Sigmoid colon (tissue), 7 donors: ENCODE data around the gene LDLRAD4. TPM values are rescaled to one million over a fixed set of nuclear protein-coding genes. Genes with fewer than 3 reads are reported as not detected.

Experiments
- DNase-seq: peaks from one replicate; pipeline ENCODE4 v3.0.0-alpha.2; 2019
- H3K27ac ChIP-seq, 4 donors: fragments of 200-600 bp; sonication (generic); one replicate each; pipeline ENCODE4 v1.5.1; 2016 to 2019; ENCODE audit warnings: mild to moderate bottlenecking in 1 of 4
- H3K27me3 ChIP-seq, 3 donors: fragments of 200-600 bp; sonication (generic); one replicate each; pipeline ENCODE4 v1.5.1; 2019; ENCODE audit warnings: mild to moderate bottlenecking in 1 of 3
- H3K36me3 ChIP-seq, 4 donors: fragments of 200-600 bp; sonication (generic); one replicate each; pipeline ENCODE4 v1.5.1; 2016 to 2019
- H3K4me1 ChIP-seq, 4 donors: fragments of 200-600 bp; sonication (generic); one replicate each; pipeline ENCODE4 v1.5.1; 2017 to 2019
- H3K4me3 ChIP-seq, 4 donors: fragments of 200-600 bp; sonication (generic); one replicate each; pipeline ENCODE4 v1.5.1; 2017 to 2019; ENCODE audit warnings: mild to moderate bottlenecking in 2 of 4, moderate library complexity in 1 of 4
- H3K9me3 ChIP-seq, 4 donors: fragments of 200-600 bp in 3 of 4; sonication (generic) in 3 of 4; one replicate each; pipeline versions ENCODE4 v1.5.1 to v1.6.1; 2013 to 2019
- CTCF ChIP-seq, 4 experiments: fragments of 450-650 bp in 3 of 4; fragments of 200-600 bp in 1 of 4; IDR thresholded peaks; one replicate each; pipeline ENCODE4 v1.5.1; 2016 to 2019; ENCODE audit warnings: antibody characterized with exemption in 4 of 4, mild to moderate bottlenecking in 3 of 4, moderate library complexity in 2 of 4
- EP300 ChIP-seq, 4 donors: sonication (generic); formaldehyde crosslinking; IDR thresholded peaks; one replicate each; pipeline ENCODE4 v1.6.1; 2017; ENCODE audit warnings: antibody characterized with exemption in 4 of 4
- POLR2A ChIP-seq, 2 donors: fragments of 450-650 bp; IDR thresholded peaks; one replicate each; pipeline ENCODE4 v1.6.1; 2016; ENCODE audit warnings: antibody characterized with exemption in 2 of 2, mild to moderate bottlenecking in 2 of 2, moderate library complexity in 2 of 2
- POLR2AphosphoS5 ChIP-seq, 4 donors: sonication (generic); formaldehyde crosslinking; IDR thresholded peaks; one replicate each; pipeline ENCODE4 v1.6.1; 2017; ENCODE audit warnings: antibody characterized with exemption in 4 of 4
- WGBS, 2 donors: extraction: QIAGEN DNeasy Blood & Tissue Kit; methylation state at CpG; one replicate each; pipeline ENCODE4 v1.1.7; 2013; 5-methylcytosine and 5-hydroxymethylcytosine counted together
- intact Hi-C: fragments of 100-400 bp; cut with DNase I; formaldehyde crosslinking; loops from one replicate; pipeline ENCODE4 v1.15.1; 2023
- polyA plus RNA-seq, 3 donors: library from polyadenylated mRNA; stranded (reverse); fragments of 200-250 nt; gene quantifications; one replicate each; pipeline ENCODE4 v1.2.3, GENCODE V29; 2013
- total RNA-seq, 4 donors: library from RNA; depleted of rRNA; stranded (reverse); fragments of >200 nt; gene quantifications; one replicate each; pipeline ENCODE4 v1.1.0, GENCODE V29; 2016
- donor health status: healthy with polysubstance abuse.
- donor health status: Bipolar disorder and iron deficiency.
- donor health status: healthy.

LDLRAD4 gene
- total and polyA plus RNA-seq, 7 donors, result 1.2 to 28.2 (median 17.2) TPM

GRCh38 chr18:13227910-13228309 lies 9.3 kb downstream of the LDLRAD4 start:
- DNase-seq, result no peak
- Histone ChIP-seq H3K27me3 (no peaks in the 10 kb centered on the region), H3K4me1 (peaks cover 0 to 42% (median 28%) of the 10 kb centered on the region in 4 donors), H3K9me3 (no peaks in the 10 kb centered on the region), H3K36me3 (no peaks in the 10 kb centered on the region), H3K27ac (no peak overlapping the region), H3K4me3 (no peak overlapping the region)
- 96 to 99% methylated on average over 6 of the region's 6 CpGs for WGBS, 2 donors
- TF ChIP-seq POLR2A (IDR thresholded peaks at IDR 0.05) (no peak), CTCF (IDR thresholded peaks at IDR 0.05) (no peak), EP300 (IDR thresholded peaks at IDR 0.05) (no peak), POLR2AphosphoS5 (IDR thresholded peaks at IDR 0.05) (no peak)
- intact Hi-C loops, result no loop called here

- WGBS, 2 donors, result 89 to 91% methylated on average over 13 of the region's 13 CpGs
Measured at GRCh38 chr18:13229001-13229671, 10.6 kb downstream of the LDLRAD4 start.

GRCh38 chr18:13231151-13231550 lies 12.6 kb downstream of the LDLRAD4 start:
- no peaks in the 10 kb centered on the region for H3K36me3 ChIP-seq
- WGBS, 2 donors, result 94% methylated on average over 17 of the region's 17 CpGs
- H3K27ac ChIP-seq, result no peak overlapping the region
- no peaks in the 10 kb centered on the region for H3K27me3 ChIP-seq
- no peak overlapping the region for H3K4me3 ChIP-seq
- peaks cover 0 to 54% (median 19%) of the 10 kb centered on the region in 4 donors for H3K4me1 ChIP-seq
- TF ChIP-seq CTCF (IDR thresholded peaks at IDR 0.05) (no peak), POLR2A (IDR thresholded peaks at IDR 0.05) (no peak), EP300 (IDR thresholded peaks at IDR 0.05) (no peak), POLR2AphosphoS5 (IDR thresholded peaks at IDR 0.05) (no peak)
- DNase-seq, result no peak
- no peaks in the 10 kb centered on the region for H3K9me3 ChIP-seq
- intact Hi-C loops, result no loop called here

More at GRCh38 chr18:13229001-13229671, 10.6 kb downstream of the LDLRAD4 start:
- Histone ChIP-seq H3K9me3 (no peaks in the 10 kb centered on the region), H3K27ac (no peak overlapping the region), H3K4me3 (no peak overlapping the region), H3K27me3 (no peaks in the 10 kb centered on the region), H3K36me3 (no peaks in the 10 kb centered on the region), H3K4me1 (peaks cover 0 to 42% (median 16%) of the 10 kb centered on the region in 4 donors)
- intact Hi-C loops, result no loop called here
- DNase-seq, result no peak
- no peak for TF ChIP-seq EP300 (IDR thresholded peaks at IDR 0.05)

- no peaks in the 10 kb centered on the region for H3K36me3 ChIP-seq
- peaks cover 0 to 65% (median 27%) of the 10 kb centered on the region in 4 donors for H3K4me1 ChIP-seq
- DNase-seq, result peak; percentile 86
- intact Hi-C loops, result no loop called here
- WGBS, 2 donors, result 88 to 89% methylated on average over 37 of the region's 37 CpGs
- H3K4me3 ChIP-seq, result no peak overlapping the region
- TF ChIP-seq EP300 (IDR thresholded peaks at IDR 0.05) (no peak), POLR2A (IDR thresholded peaks at IDR 0.05) (no peak), POLR2AphosphoS5 (IDR thresholded peaks at IDR 0.05) (peak in 1 of 4 donors; percentile 8), CTCF (IDR thresholded peaks at IDR 0.05) (no peak)
- H3K27ac ChIP-seq, result peak overlapping the region in 2 of 4 donors; percentile 16 to 30
- H3K27me3 ChIP-seq, result no peaks in the 10 kb centered on the region
- no peaks in the 10 kb centered on the region for H3K9me3 ChIP-seq
Measured at GRCh38 chr18:13232086-13232917, 13.7 kb downstream of the LDLRAD4 start.
